ENCODE data around the gene P2RX6.
A peak's percentile ranks its signal among the peaks of the same experiment; 100 is the strongest.
"Not testable (repeated sequence)": the region's sequence is repeated elsewhere in the genome, so short reads cannot be mapped to it uniquely, and the experiment has no call there.

P2RX6 gene

GRCh38 chr22:21034989-21035388, 20.0 kb downstream of the P2RX6 start:
- no peak for DNase-seq

- DNase-seq: no peak
These were observed 23.4 kb downstream of the P2RX6 start for GRCh38 chr22:21038405-21038804.

GRCh38 chr22:21039158-21039557, 24.2 kb downstream of the P2RX6 start:
- DNase-seq: not testable (repeated sequence)

GRCh38 chr22:21041937-21042336, 27.0 kb downstream of the P2RX6 start:
- no peak for DNase-seq

- DNase-seq: no peak
These were observed 28.3 kb downstream of the P2RX6 start for GRCh38 chr22:21042978-21043859.

GRCh38 chr22:21043860-21044535, 29.0 kb downstream of the P2RX6 start:
- no peak for DNase-seq

- DNase-seq: peak; percentile 1
These were observed 30.1 kb downstream of the P2RX6 start for GRCh38 chr22:21044931-21045584.

- DNase-seq: peak; percentile 82
These were observed 30.8 kb downstream of the P2RX6 start, which contains the start of gene LRRC74B for GRCh38 chr22:21045585-21046294. LRRC74B (plus strand) TSS chr22:21045946; CDS start chr22:21045987, 41 bp downstream.

- DNase-seq: no peak
These were observed 32.2 kb downstream of the P2RX6 start for GRCh38 chr22:21047035-21047661.

- DNase-seq: no peak
These were observed 32.8 kb downstream of the P2RX6 start for GRCh38 chr22:21047730-21048129.

GRCh38 chr22:21048448-21048847, 33.5 kb downstream of the P2RX6 start:
- not testable (repeated sequence) for DNase-seq

GRCh38 chr22:21048965-21049364, 34.0 kb downstream of the P2RX6 start:
- DNase-seq: not testable (repeated sequence)

GRCh38 chr22:21051145-21051830, 36.3 kb downstream of the P2RX6 start:
- DNase-seq: no peak

- DNase-seq: no peak
These were observed 37.0 kb downstream of the P2RX6 start for GRCh38 chr22:21051831-21052400.

- no peak for DNase-seq
These were observed 37.9 kb downstream of the P2RX6 start for GRCh38 chr22:21052715-21053459.

- no peak for DNase-seq
These were observed 39.2 kb downstream of the P2RX6 start for GRCh38 chr22:21054046-21054713.

- DNase-seq: no peak
These were observed 40.0 kb downstream of the P2RX6 start for GRCh38 chr22:21054714-21055563.

GRCh38 chr22:21055564-21055834, 40.5 kb downstream of the P2RX6 start:
- DNase-seq: no peak

- DNase-seq: no peak
These were observed 40.9 kb downstream of the P2RX6 start for GRCh38 chr22:21055880-21056319.
